ENCODE results near the gene KIF26B. TPM values are rescaled to one million over a fixed set of nuclear protein-coding genes. Genes with fewer than 3 reads are reported as not detected.

The KIF26B gene
- total RNA-seq, 1 donor from 2014 or later: 0.49 TPM

- DNase-seq (ENCODE audit: extremely low spot score in 2 of 2): no peak
- intact Hi-C loops (cut with DNase I): no loop called here
- TF ChIP-seq CTCF (IDR thresholded peaks at IDR 0.05): no peak
- TF ChIP-seq POLR2AphosphoS5 (IDR thresholded peaks at IDR 0.05; ENCODE audit: insufficient read depth in 1 of 2, low read depth in 1 of 2): no peak
- TF ChIP-seq POLR2A (IDR thresholded peaks at IDR 0.05): no peak
- no peak overlapping the region for H3K27ac ChIP-seq
- H3K4me1 ChIP-seq: no peaks in the 10 kb centered on the region
- no peak overlapping the region for H3K4me3 ChIP-seq
- no peaks in the 10 kb centered on the region for H3K36me3 ChIP-seq
- no peaks in the 10 kb centered on the region for H3K9me3 ChIP-seq
- H3K27me3 ChIP-seq: no peaks in the 10 kb centered on the region
Measured at GRCh38 chr1:245686446-245687030, 531.8 kb downstream of the KIF26B start.

GRCh38 chr1:245687152-245687635, 532.4 kb downstream of the KIF26B start:
- Histone ChIP-seq H3K9me3 (no peaks in the 10 kb centered on the region), H3K36me3 (no peaks in the 10 kb centered on the region), H3K27me3 (no peaks in the 10 kb centered on the region), H3K27ac (no peak overlapping the region), H3K4me1 (no peaks in the 10 kb centered on the region), H3K4me3 (no peak overlapping the region)
- DNase-seq (ENCODE audit: extremely low spot score in 2 of 2): no peak
- TF ChIP-seq POLR2A (IDR thresholded peaks at IDR 0.05) (no peak), CTCF (IDR thresholded peaks at IDR 0.05) (no peak), POLR2AphosphoS5 (IDR thresholded peaks at IDR 0.05; ENCODE audit: insufficient read depth in 1 of 2, low read depth in 1 of 2) (no peak)
- intact Hi-C loops (cut with DNase I): no loop called here

- no peak for DNase-seq (ENCODE audit: extremely low spot score in 2 of 2)
Measured at GRCh38 chr1:245687636-245688535, 533.1 kb downstream of the KIF26B start.

GRCh38 chr1:245688536-245689453, 534.0 kb downstream of the KIF26B start:
- Histone ChIP-seq H3K4me1 (no peaks in the 10 kb centered on the region), H3K9me3 (no peaks in the 10 kb centered on the region), H3K36me3 (no peaks in the 10 kb centered on the region), H3K4me3 (no peak overlapping the region), H3K27ac (no peak overlapping the region), H3K27me3 (no peaks in the 10 kb centered on the region)
- intact Hi-C loops (cut with DNase I): no loop called here
- no peak for DNase-seq (ENCODE audit: extremely low spot score in 2 of 2)
- no peak for TF ChIP-seq CTCF (IDR thresholded peaks at IDR 0.05)

More at GRCh38 chr1:245687636-245688535, 533.1 kb downstream of the KIF26B start:
- TF ChIP-seq POLR2AphosphoS5 (IDR thresholded peaks at IDR 0.05; ENCODE audit: insufficient read depth in 1 of 2, low read depth in 1 of 2) (no peak), CTCF (IDR thresholded peaks at IDR 0.05) (no peak)
- H3K27ac ChIP-seq: no peak overlapping the region
- intact Hi-C loops (cut with DNase I): no loop called here
- no peak overlapping the region for H3K4me3 ChIP-seq
- no peaks in the 10 kb centered on the region for H3K9me3 ChIP-seq
- H3K27me3 ChIP-seq: no peaks in the 10 kb centered on the region
- no peaks in the 10 kb centered on the region for H3K4me1 ChIP-seq
- H3K36me3 ChIP-seq: no peaks in the 10 kb centered on the region
